ENCODE measurements around the gene MEGF9. TPM values are rescaled to one million over a fixed set of nuclear protein-coding genes. Genes with fewer than 3 reads are reported as not detected.
"Not testable (repeated sequence)": the region's sequence is repeated elsewhere in the genome, so short reads cannot be mapped to it uniquely, and the experiment has no call there.

Gene MEGF9
- total RNA-seq, 1 donor from 2014 or later = 9.0 TPM

GRCh38 chr9:120636194-120636957, 77.9 kb downstream of the MEGF9 start:
- peaks cover 10% of the 10 kb centered on the region for H3K9me3 Mint-ChIP-seq
- no peaks in the 10 kb centered on the region for H3K27me3 Mint-ChIP-seq
- DNase-seq (no peak), ATAC-seq (ENCODE audit: low read depth) (no peak)
- no peak for TF ChIP-seq CTCF (IDR thresholded peaks at IDR 0.05)
- peaks cover 12% of the 10 kb centered on the region for H3K36me3 Mint-ChIP-seq (ENCODE audit: low read depth)
- H3K4me3 Mint-ChIP-seq = no peak overlapping the region
- intact Hi-C loops (cut with micrococcal nuclease) = no loop called here
- POLR2A ChIA-PET = no interaction called here
- CTCF ChIA-PET = no interaction called here
- no peaks in the 10 kb centered on the region for H3K4me1 Mint-ChIP-seq
- H3K27ac Mint-ChIP-seq = no peak overlapping the region

GRCh38 chr9:120635011-120635410, 79.3 kb downstream of the MEGF9 start:
- intact Hi-C loops (cut with micrococcal nuclease) = no loop called here
- ChIA-PET CTCF (no interaction called here), POLR2A (no interaction called here)
- Mint-ChIP-seq H3K36me3 (ENCODE audit: low read depth) (peaks cover 6% of the 10 kb centered on the region), H3K4me1 (no peaks in the 10 kb centered on the region), H3K27me3 (no peaks in the 10 kb centered on the region), H3K27ac (no peak overlapping the region), H3K9me3 (peaks cover 6% of the 10 kb centered on the region), H3K4me3 (no peak overlapping the region)
- no peak for TF ChIP-seq CTCF (IDR thresholded peaks at IDR 0.05)
- ATAC-seq (ENCODE audit: low read depth) (no peak), DNase-seq (no peak)

- Mint-ChIP-seq H3K36me3 (ENCODE audit: low read depth) (no peaks in the 10 kb centered on the region), H3K27me3 (no peaks in the 10 kb centered on the region), H3K4me3 (no peak overlapping the region), H3K27ac (no peak overlapping the region), H3K4me1 (no peaks in the 10 kb centered on the region), H3K9me3 (peaks cover 6% of the 10 kb centered on the region)
- CTCF ChIA-PET = no interaction called here
- POLR2A ChIA-PET = no interaction called here
- no peak for ATAC-seq (ENCODE audit: low read depth)
- intact Hi-C loops (cut with micrococcal nuclease) = no loop called here
- no peak for TF ChIP-seq CTCF (IDR thresholded peaks at IDR 0.05)
- no peak for DNase-seq
Measured at GRCh38 chr9:120630333-120630732, 83.9 kb downstream of the MEGF9 start.

- H3K4me3 Mint-ChIP-seq; intact Hi-C loops (cut with micrococcal nuclease); H3K36me3 Mint-ChIP-seq (ENCODE audit: low read depth); H3K27me3 Mint-ChIP-seq; H3K9me3 Mint-ChIP-seq; H3K27ac Mint-ChIP-seq; ATAC-seq (ENCODE audit: low read depth); H3K4me1 Mint-ChIP-seq; DNase-seq: not testable (repeated sequence)
- CTCF ChIA-PET = interaction anchor here (1.0 kb wide), 1 partner anchor 9 kb away, joined by 4 read pairs; no protein-coding TSS in a partner anchor
- POLR2A ChIA-PET = interaction anchor here (0.6 kb wide), 2 partner anchors 80 to 86 kb away, joined by 3 to 5 read pairs; no protein-coding TSS in a partner anchor
Measured at GRCh38 chr9:120628925-120629497, 85.3 kb downstream of the MEGF9 start.

- H3K9me3 Mint-ChIP-seq = no peaks in the 10 kb centered on the region
- ChIA-PET CTCF (interaction anchor here (1.0 kb wide), 1 partner anchor 9 kb away, joined by 4 read pairs; no protein-coding TSS in a partner anchor), POLR2A (no interaction called here)
- H3K4me1 Mint-ChIP-seq = no peaks in the 10 kb centered on the region
- no peak overlapping the region for H3K4me3 Mint-ChIP-seq
- no peaks in the 10 kb centered on the region for H3K27me3 Mint-ChIP-seq
- no peak overlapping the region for H3K27ac Mint-ChIP-seq
- no peak for DNase-seq
- no peak for ATAC-seq (ENCODE audit: low read depth)
- intact Hi-C loops (cut with micrococcal nuclease) = no loop called here
- TF ChIP-seq CTCF (IDR thresholded peaks at IDR 0.05) = no peak
- no peaks in the 10 kb centered on the region for H3K36me3 Mint-ChIP-seq (ENCODE audit: low read depth)
Measured at GRCh38 chr9:120628207-120628924, 85.9 kb downstream of the MEGF9 start.

Measured in activated B cell treated with CpG ODN at 0.5 μM for 24 hours (primary cell).